Measurements from ENCODE around the gene ATP8A2. TPM values are rescaled to one million over a fixed set of nuclear protein-coding genes. Genes with fewer than 3 reads are reported as not detected.

The ATP8A2 gene
- total and polyA plus RNA-seq, 9 of the 15 experiments (the other 6 are each of a cell fraction or from before 2014, with no cell fraction given), result under 0.01 to 0.33 (median 0.06) TPM; not detected in 4

DNA sequence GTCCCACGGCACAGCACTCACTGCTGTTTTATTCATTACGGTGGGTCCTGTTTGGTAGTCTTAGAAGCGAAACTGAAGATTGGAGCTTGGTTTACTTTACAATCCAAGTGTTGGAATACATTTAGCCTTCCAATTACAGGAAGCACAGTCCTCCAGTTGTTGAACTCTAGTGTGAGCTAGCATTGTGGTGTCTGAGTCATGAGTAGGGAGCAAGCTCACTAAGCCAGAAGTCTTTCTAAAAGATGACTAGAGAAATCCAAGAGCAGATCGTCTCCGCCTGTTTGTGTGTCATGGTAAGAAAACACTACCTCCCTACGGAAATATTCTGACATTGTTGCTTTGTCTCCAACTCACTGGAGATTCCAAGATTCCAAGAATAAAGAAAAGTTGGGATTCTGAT, 690.2 kb downstream of the ATP8A2 start:
- no peaks in the 10 kb centered on the region for H3K9me1 ChIP-seq (ENCODE audit: control insufficient read depth, insufficient read depth, low read length)
- no peaks in the 10 kb centered on the region for H3K79me2 ChIP-seq (ENCODE audit: control insufficient read depth, insufficient read depth, low read length)
- in situ Hi-C loops (cut with MboI), result loop anchor here (10.0 kb wide), 1 partner anchor 487 kb away; no protein-coding TSS in a partner anchor
- CTCF ChIA-PET (ENCODE audit: low intra/inter-chr PET ratio), result no interaction called here
- no peak overlapping the region for H3K9ac ChIP-seq (ENCODE audit: insufficient read depth in 1 of 2, low read depth in 2 of 2, low read length in 2 of 2)
- no peak overlapping the region for H2AFZ ChIP-seq (ENCODE audit: low read depth, low read length)
- no peak for FAIRE-seq
- H3K4me3 ChIP-seq, result no peak overlapping the region
- 7% methylated on average over 6 of the region's 6 CpGs for WGBS (ENCODE audit: insufficient coverage, low coverage, missing lambda C conversion rate)
- H4K20me1 ChIP-seq (replicated peaks; ENCODE audit: control insufficient read depth, insufficient read depth, low read length), result no peaks in the 10 kb centered on the region
- DNase-seq (ENCODE audit: extremely low read depth in 1 of 4, low spot score in 3 of 4), result no peak
- TF ChIP-seq TAF1 (IDR thresholded peaks at IDR 0.05; ENCODE audit: control insufficient read depth, extremely low read depth, insufficient read depth, low read length, severe bottlenecking) (no peak), RBFOX2 (IDR thresholded peaks at IDR 0.05; ENCODE audit: low read depth, low read length) (no peak), GTF2F1 (IDR thresholded peaks at IDR 0.05; ENCODE audit: low read depth, low read length) (no peak), HNRNPH1 (optimal IDR thresholded peaks at IDR 0.05; ENCODE audit: low read depth, low read length) (no peak), ZNF431 (CRISPR knock-in tag; IDR thresholded peaks at IDR 0.05) (no peak), ASH1L (IDR thresholded peaks at IDR 0.05; ENCODE audit: borderline replicate concordance, low read depth, partially characterized antibody) (no peak), CHD4 (IDR thresholded peaks at IDR 0.05; ENCODE audit: insufficient read depth, insufficient replicate concordance, low read depth, low read length, poor library complexity, severe bottlenecking) (no peak), ZNF140 (CRISPR knock-in tag; IDR thresholded peaks at IDR 0.05) (no peak), DACH1 (IDR thresholded peaks at IDR 0.05; ENCODE audit: partially characterized antibody) (no peak), CCAR2 (IDR thresholded peaks at IDR 0.05; ENCODE audit: low read depth, low read length) (no peak), ZNF41 (CRISPR knock-in tag; conservative IDR thresholded peaks at IDR 0.05) (no peak)
- TF ChIP-seq, protein P1, sequence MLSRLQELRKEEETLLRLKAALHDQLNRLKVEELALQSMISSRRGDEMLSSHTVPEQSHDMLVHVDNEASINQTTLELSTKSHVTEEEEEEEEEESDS (CRISPR knock-in tag; IDR thresholded peaks at IDR 0.05), result no peak
- TF ChIP-seq, protein P2, sequence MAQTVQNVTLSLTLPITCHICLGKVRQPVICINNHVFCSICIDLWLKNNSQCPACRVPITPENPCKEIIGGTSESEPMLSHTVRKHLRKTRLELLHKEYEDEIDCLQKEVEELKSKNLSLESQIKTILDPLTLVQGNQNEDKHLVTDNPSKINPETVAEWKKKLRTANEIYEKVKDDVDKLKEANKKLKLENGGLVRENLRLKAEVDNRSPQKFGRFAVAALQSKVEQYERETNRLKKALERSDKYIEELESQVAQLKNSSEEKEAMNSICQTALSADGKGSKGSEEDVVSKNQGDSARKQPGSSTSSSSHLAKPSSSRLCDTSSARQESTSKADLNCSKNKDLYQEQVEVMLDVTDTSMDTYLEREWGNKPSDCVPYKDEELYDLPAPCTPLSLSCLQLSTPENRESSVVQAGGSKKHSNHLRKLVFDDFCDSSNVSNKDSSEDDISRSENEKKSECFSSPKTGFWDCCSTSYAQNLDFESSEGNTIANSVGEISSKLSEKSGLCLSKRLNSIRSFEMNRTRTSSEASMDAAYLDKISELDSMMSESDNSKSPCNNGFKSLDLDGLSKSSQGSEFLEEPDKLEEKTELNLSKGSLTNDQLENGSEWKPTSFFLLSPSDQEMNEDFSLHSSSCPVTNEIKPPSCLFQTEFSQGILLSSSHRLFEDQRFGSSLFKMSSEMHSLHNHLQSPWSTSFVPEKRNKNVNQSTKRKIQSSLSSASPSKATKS (CRISPR knock-in tag; IDR thresholded peaks at IDR 0.05), result no peak
- TF ChIP-seq, protein P3, sequence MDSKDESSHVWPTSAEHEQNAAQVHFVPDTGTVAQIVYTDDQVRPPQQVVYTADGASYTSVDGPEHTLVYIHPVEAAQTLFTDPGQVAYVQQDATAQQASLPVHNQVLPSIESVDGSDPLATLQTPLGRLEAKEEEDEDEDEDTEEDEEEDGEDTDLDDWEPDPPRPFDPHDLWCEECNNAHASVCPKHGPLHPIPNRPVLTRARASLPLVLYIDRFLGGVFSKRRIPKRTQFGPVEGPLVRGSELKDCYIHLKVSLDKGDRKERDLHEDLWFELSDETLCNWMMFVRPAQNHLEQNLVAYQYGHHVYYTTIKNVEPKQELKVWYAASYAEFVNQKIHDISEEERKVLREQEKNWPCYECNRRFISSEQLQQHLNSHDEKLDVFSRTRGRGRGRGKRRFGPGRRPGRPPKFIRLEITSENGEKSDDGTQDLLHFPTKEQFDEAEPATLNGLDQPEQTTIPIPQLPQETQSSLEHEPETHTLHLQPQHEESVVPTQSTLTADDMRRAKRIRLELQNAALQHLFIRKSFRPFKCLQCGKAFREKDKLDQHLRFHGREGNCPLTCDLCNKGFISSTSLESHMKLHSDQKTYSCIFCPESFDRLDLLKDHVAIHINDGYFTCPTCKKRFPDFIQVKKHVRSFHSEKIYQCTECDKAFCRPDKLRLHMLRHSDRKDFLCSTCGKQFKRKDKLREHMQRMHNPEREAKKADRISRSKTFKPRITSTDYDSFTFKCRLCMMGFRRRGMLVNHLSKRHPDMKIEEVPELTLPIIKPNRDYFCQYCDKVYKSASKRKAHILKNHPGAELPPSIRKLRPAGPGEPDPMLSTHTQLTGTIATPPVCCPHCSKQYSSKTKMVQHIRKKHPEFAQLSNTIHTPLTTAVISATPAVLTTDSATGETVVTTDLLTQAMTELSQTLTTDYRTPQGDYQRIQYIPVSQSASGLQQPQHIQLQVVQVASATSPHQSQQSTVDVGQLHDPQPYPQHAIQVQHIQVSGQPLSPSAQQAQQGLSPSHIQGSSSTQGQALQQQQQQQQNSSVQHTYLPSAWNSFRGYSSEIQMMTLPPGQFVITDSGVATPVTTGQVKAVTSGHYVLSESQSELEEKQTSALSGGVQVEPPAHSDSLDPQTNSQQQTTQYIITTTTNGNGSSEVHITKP (IDR thresholded peaks at IDR 0.05; ENCODE audit: partially characterized antibody), result no peak
- intact Hi-C loops (cut with micrococcal nuclease), result loop anchor here (5.0 kb wide), 1 partner anchor 490 kb away; no protein-coding TSS in a partner anchor
- BruUV-seq (replicated peaks), result no TSS peak
- H3K4me2 ChIP-seq (ENCODE audit: insufficient read depth, low read length), result no peak overlapping the region
- no peaks in the 10 kb centered on the region for H3K9me3 ChIP-seq (replicated peaks; ENCODE audit: control insufficient read depth, insufficient read depth, low read depth, low read length)
- no peak overlapping the region for H3K27ac ChIP-seq (ENCODE audit: extremely low read depth, low read depth, low read length)
- H3K27me3 ChIP-seq (ENCODE audit: control insufficient read depth in 2 of 2, insufficient read depth in 2 of 2, low read length in 2 of 2), result no peaks in the 10 kb centered on the region
- no peak for ATAC-seq
- no peaks in the 10 kb centered on the region for H3K36me3 ChIP-seq (ENCODE audit: control insufficient read depth, insufficient read depth, low read length)
- POLR2A ChIA-PET, result no interaction called here
- no peaks in the 10 kb centered on the region for H3K4me1 ChIP-seq (replicated peaks in 1 of 2; ENCODE audit: control insufficient read depth in 2 of 2, insufficient read depth in 2 of 2, low read length in 2 of 2)

All from K562 (cell line).